Cardiac muscle cell (in vitro differentiated cells and primary cell): Measurements from ENCODE around the gene PODNL1. TPM values are rescaled to one million over a fixed set of nuclear protein-coding genes. Genes with fewer than 3 reads are reported as not detected.

ENCODE experiments used
- DNase-seq, 2 donors: peaks; one replicate each; pipeline versions ENCODE4 v3.0.0 to v3.0.0-alpha.2; 2010 to 2017; ENCODE audit warnings: low read depth in 1 of 2, low spot score in 1 of 2
- H3K27ac ChIP-seq: fragments of 200-600 bp; sonication (generic); 2 replicates; pipeline ENCODE4 v1.5.1; 2016
- H3K27me3 ChIP-seq: fragments of 200-600 bp; sonication (generic); 2 replicates; pipeline ENCODE4 v1.6.0; 2016; ENCODE audit warnings: control low read depth
- H3K36me3 ChIP-seq: fragments of 200-600 bp; sonication (generic); 2 replicates; pipeline ENCODE4 v1.5.1; 2016; ENCODE audit warnings: control low read depth
- H3K4me1 ChIP-seq: fragments of 200-600 bp; sonication (generic); 2 replicates; pipeline ENCODE4 v1.8.1; 2017; ENCODE audit warnings: low read depth, mild to moderate bottlenecking, mixed run types
- H3K4me3 ChIP-seq: fragments of 200-600 bp; sonication (generic); 2 replicates; pipeline ENCODE4 v1.5.1; 2016; ENCODE audit warnings: mild to moderate bottlenecking
- H3K9me3 ChIP-seq: fragments of 200-600 bp; sonication (generic); 2 replicates; pipeline ENCODE4 v1.5.1; 2017; ENCODE audit warnings: low read depth, mild to moderate bottlenecking, control low read depth
- CTCF ChIP-seq: IDR thresholded peaks from 2 replicates; pipeline ENCODE4 v1.5.1; 2012; ENCODE audit warnings: low read depth, mild to moderate bottlenecking, low read length
- polyA plus RNA-seq: library from polyadenylated mRNA; unstranded; fragments of >200 nt; fragmentation: Nextera tagmentation; extraction: Ambion mirVana; gene quantifications from 2 replicates; pipeline ENCODE4 v1.2.1, GENCODE V29; 2016
- total RNA-seq: library from RNA; depleted of rRNA; stranded (reverse); fragments of >200 nt; gene quantifications from 2 replicates; pipeline ENCODE4 v1.2.3, GENCODE V29; 2016

PODNL1 gene
- total and polyA plus RNA-seq, 2 experiments from 2014 or later = 0.24 TPM; not detected in 1

DNA sequence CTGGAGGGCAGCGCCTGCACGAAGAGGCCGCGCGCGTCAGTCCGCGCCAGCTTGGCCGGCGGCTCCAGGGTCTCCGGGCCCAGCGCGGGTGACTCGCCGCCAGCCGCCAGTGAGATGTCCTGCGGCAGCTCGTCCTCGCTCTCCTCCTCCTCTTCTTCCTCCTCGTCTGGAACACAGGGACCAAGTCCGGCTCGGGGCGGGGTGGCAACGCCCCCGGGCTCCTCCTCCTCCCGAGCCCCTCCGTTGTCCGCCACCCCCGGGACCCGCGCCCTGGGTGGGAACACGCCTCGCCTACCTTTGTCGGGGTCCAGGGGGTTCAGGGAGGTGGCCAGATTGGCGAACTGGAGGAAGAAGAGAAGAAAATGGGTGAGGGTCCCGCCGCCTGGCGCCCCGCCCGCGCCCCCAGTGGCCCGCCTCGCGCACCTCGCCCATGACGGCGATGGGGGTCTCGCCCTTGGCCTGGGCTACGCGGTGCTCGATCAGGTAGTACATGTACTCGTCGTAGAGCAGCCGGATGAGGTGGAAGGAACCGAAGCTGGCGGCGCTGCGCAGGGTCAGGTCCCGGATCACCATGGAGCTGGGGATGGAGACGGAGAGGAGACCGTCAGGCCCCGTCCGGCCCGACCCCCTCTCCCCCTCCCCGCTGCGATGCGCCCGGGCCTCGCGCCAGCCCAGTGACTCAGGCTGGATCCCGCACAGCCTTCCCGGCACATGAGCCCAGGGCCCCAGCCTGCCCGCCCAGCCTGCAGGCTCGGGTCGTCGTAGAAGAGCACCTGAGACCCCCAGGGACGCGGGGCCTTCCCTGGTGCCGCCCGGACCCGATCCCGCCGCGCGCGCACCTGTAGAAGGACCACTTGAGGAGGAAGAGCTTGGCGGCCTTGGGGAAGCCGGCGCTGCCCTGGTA lies 24.7 kb upstream of the PODNL1 start:
- DNase-seq = peak in 1 of 2 donors; percentile 73
- TF ChIP-seq CTCF = no peak
- H3K4me3 ChIP-seq = no peak overlapping the region
- H3K36me3 ChIP-seq = peaks cover 19% of the 10 kb centered on the region
- H3K9me3 ChIP-seq = no peaks in the 10 kb centered on the region
- H3K27me3 ChIP-seq = peaks cover 16% of the 10 kb centered on the region
- no peaks in the 10 kb centered on the region for H3K4me1 ChIP-seq
- H3K27ac ChIP-seq = no peak overlapping the region

- H3K9me3 ChIP-seq = no peaks in the 10 kb centered on the region
- DNase-seq = peak; percentile 36 to 52
- H3K4me3 ChIP-seq = no peak overlapping the region
- H3K4me1 ChIP-seq = no peaks in the 10 kb centered on the region
- no peak overlapping the region for H3K27ac ChIP-seq
- no peak for TF ChIP-seq CTCF
- H3K27me3 ChIP-seq = peaks cover 16% of the 10 kb centered on the region
- H3K36me3 ChIP-seq = peaks cover 15% of the 10 kb centered on the region
Measured at GRCh38 chr19:13961826-13962698, 23.8 kb upstream of the PODNL1 start.

GRCh38 chr19:13960863-13961784 lies 22.9 kb upstream of the PODNL1 start:
- peaks cover 16% of the 10 kb centered on the region for H3K27me3 ChIP-seq
- no peaks in the 10 kb centered on the region for H3K9me3 ChIP-seq
- H3K4me1 ChIP-seq = no peaks in the 10 kb centered on the region
- peaks cover 18% of the 10 kb centered on the region for H3K36me3 ChIP-seq
- no peak overlapping the region for H3K4me3 ChIP-seq
- no peak overlapping the region for H3K27ac ChIP-seq
- DNase-seq = no peak
- TF ChIP-seq CTCF = no peak

DNA sequence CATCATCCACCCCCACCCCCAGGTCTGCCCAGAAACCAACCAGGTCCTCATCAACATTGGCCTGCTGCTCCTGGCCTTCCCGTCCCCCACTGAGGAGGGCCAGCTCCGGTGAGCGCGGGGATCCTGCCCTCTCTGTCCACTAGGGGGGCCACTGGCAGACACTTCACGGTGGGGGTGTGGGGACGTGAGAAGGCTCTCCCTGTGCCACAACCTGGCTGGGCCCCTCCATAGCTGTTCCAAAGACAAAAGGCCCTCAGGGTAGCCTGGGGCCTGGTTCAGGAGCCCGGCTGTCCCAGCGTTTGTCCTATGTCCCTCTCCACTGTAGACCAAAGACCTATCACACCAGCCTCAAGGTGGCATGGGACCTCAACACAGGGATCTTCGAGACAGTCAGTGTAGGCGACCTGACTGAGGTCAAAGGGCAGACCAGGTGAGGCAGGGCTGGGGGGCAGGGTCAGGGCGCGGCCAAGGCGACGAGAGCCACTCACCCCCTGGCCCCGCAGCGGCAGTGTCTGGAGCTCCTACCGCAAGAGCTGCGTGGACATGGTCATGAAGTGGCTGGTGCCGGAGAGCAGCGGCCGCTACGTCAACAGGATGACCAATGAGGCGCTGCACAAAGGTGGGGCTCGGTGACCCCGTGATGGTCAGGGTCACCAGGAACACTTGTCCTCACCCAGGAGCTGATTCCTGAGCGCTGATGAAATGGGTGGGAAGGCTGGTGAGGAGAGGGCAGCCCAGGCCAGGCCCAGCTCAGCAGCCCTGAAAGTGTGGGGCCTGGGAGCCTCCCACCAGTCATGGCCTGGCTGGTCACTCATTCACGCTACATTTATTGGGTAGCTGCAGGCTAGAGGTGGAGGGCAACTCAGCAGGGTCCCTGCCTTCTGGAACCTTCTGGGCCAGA lies 22.0 kb upstream of the PODNL1 start:
- H3K36me3 ChIP-seq = peaks cover 21% of the 10 kb centered on the region
- DNase-seq = no peak
- peak; percentile 28 for TF ChIP-seq CTCF
- H3K9me3 ChIP-seq = no peaks in the 10 kb centered on the region
- no peak overlapping the region for H3K27ac ChIP-seq
- H3K4me3 ChIP-seq = no peak overlapping the region
- peaks cover 16% of the 10 kb centered on the region for H3K27me3 ChIP-seq
- no peaks in the 10 kb centered on the region for H3K4me1 ChIP-seq
